Measurements from ENCODE around the gene RARRES2.
A peak's percentile ranks its signal among the peaks of the same experiment; 100 is the strongest.
"Not testable (repeated sequence)": the region's sequence is repeated elsewhere in the genome, so short reads cannot be mapped to it uniquely, and the experiment has no call there.

The RARRES2 gene

DNA sequence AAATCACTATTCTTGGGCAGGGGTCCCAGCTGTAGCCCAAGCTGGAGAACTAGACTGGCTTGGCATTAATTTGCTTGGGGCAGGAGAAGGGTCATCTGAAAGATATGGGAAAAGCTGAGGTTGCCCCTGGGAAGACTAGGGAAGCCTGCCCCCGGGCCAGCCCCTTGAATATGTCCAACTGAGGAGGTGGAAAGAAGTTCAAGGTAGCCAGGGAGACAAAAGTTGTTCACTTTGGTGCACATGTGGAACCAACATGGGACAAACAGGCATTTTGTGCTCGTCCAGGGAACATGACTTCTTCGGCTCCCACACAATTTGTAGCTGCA is 19.7 kb downstream of the RARRES2 start:
- Histone ChIP-seq H3K4me3 (ENCODE audit: low read depth in 1 of 2, low read length in 2 of 2) (peak overlapping the region in 1 of 2 experiments; percentile 94; a peak in 3 of 4 replicates), H3K27me3 (ENCODE audit: insufficient read depth, low read length, poor library complexity) (no peaks in the 10 kb centered on the region), H4K20me1 (ENCODE audit: insufficient read depth, low read length) (peaks cover 15% of the 10 kb centered on the region), H3K27ac (ENCODE audit: low read length) (peak overlapping the region; percentile 99), H2AFZ (ENCODE audit: low read depth, low read length) (0 out of 2 replicates have a peak overlapping the region, but pooled peaks have one; percentile 96), H3K79me2 (ENCODE audit: insufficient read depth, low read length) (peaks cover 52% of the 10 kb centered on the region), H3K4me2 (ENCODE audit: insufficient read depth, low read length) (peak overlapping the region; percentile 84), H3K36me3 (ENCODE audit: insufficient read depth, low read length) (peaks cover 30% of the 10 kb centered on the region), H3K9me3 (ENCODE audit: insufficient read depth, low read length, severe bottlenecking) (no peaks in the 10 kb centered on the region), H3K4me1 (ENCODE audit: insufficient read depth, low read length) (peaks cover 38% of the 10 kb centered on the region), H3K9ac (ENCODE audit: low read depth, low read length) (peak overlapping the region; percentile 98)
- DNase-seq (no peak), ATAC-seq (ENCODE audit: insufficient read depth, low read depth) (no peak)
- no peak for TF ChIP-seq CTCF (IDR thresholded peaks at IDR 0.05; ENCODE audit: borderline replicate concordance, extremely low read depth, low read length, poor library complexity, severe bottlenecking)
- TF ChIP-seq EZH2 (IDR thresholded peaks at IDR 0.05; ENCODE audit: borderline replicate concordance, low read depth, low read length, severe bottlenecking): no peak

DNA sequence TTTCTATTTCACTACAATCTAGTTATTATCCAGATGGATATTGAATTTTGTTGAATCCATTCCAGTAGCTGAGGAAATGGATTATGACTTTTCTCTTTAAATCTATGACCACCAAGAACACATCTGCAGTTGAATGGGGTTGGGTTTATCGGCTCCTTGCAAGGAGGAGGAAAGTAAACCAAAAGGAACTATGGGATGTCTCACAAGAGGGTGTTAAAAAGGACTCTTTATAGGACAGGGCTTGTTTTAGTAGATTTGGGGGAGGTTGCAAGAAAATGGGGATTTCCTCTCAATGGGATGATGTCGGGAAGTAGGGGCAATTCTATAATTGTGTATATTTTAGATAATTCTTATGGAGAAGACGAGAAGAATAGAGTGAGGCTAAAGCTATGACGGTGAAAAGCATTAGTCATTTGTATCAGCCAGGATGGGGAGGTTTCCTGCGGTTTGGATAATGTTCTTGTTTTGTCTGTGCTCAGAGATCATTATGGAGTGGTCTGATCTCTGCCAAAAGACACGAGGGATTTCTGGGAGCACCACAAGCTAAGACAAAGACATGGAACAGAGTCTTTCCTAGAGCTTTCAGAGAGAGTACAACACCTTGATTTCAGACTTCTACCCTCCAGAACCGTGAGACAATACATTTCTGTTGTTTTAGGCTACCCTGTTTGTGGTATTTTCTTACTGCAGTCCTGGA is 23.5 kb downstream of the RARRES2 start:
- H2AFZ ChIP-seq (ENCODE audit: low read depth, low read length): no peak overlapping the region
- peaks cover 2% of the 10 kb centered on the region for H3K36me3 ChIP-seq (ENCODE audit: insufficient read depth, low read length)
- TF ChIP-seq CTCF (IDR thresholded peaks at IDR 0.05; ENCODE audit: borderline replicate concordance, extremely low read depth, low read length, poor library complexity, severe bottlenecking) (no peak), EZH2 (IDR thresholded peaks at IDR 0.05; ENCODE audit: borderline replicate concordance, low read depth, low read length, severe bottlenecking) (no peak)
- ATAC-seq (ENCODE audit: insufficient read depth, low read depth) (no peak), DNase-seq (no peak)
- H3K27me3 ChIP-seq (ENCODE audit: insufficient read depth, low read length, poor library complexity): no peaks in the 10 kb centered on the region
- H3K4me2 ChIP-seq (ENCODE audit: insufficient read depth, low read length): no peak overlapping the region
- no peak overlapping the region for H3K27ac ChIP-seq (ENCODE audit: low read length)
- H3K79me2 ChIP-seq (ENCODE audit: insufficient read depth, low read length): peaks cover 13% of the 10 kb centered on the region
- peaks cover 10% of the 10 kb centered on the region for H3K4me1 ChIP-seq (ENCODE audit: insufficient read depth, low read length)
- H3K9ac ChIP-seq (ENCODE audit: low read depth, low read length): no peak overlapping the region
- no peaks in the 10 kb centered on the region for H3K9me3 ChIP-seq (ENCODE audit: insufficient read depth, low read length, severe bottlenecking)
- no peak overlapping the region for H3K4me3 ChIP-seq (ENCODE audit: low read depth in 1 of 2, low read length in 2 of 2)
- H4K20me1 ChIP-seq (ENCODE audit: insufficient read depth, low read length): no peaks in the 10 kb centered on the region

- ATAC-seq (ENCODE audit: insufficient read depth, low read depth): not testable (repeated sequence)
These were observed 24.4 kb downstream of the RARRES2 start for GRCh38 chr7:150316987-150317386.

GRCh38 chr7:150314639-150315239 is 26.7 kb downstream of the RARRES2 start:
- H3K4me3 ChIP-seq (ENCODE audit: low read depth in 1 of 2, low read length in 2 of 2): no peak overlapping the region
- no peak overlapping the region for H3K9ac ChIP-seq (ENCODE audit: low read depth, low read length)
- no peaks in the 10 kb centered on the region for H3K4me1 ChIP-seq (ENCODE audit: insufficient read depth, low read length)
- H3K36me3 ChIP-seq (ENCODE audit: insufficient read depth, low read length): no peaks in the 10 kb centered on the region
- TF ChIP-seq EZH2 (IDR thresholded peaks at IDR 0.05; ENCODE audit: borderline replicate concordance, low read depth, low read length, severe bottlenecking) (no peak), CTCF (IDR thresholded peaks at IDR 0.05; ENCODE audit: borderline replicate concordance, extremely low read depth, low read length, poor library complexity, severe bottlenecking) (no peak)
- no peak overlapping the region for H2AFZ ChIP-seq (ENCODE audit: low read depth, low read length)
- H3K27ac ChIP-seq (ENCODE audit: low read length): no peak overlapping the region
- ATAC-seq (ENCODE audit: insufficient read depth, low read depth) (no peak), DNase-seq (no peak)
- no peak overlapping the region for H3K4me2 ChIP-seq (ENCODE audit: insufficient read depth, low read length)
- no peaks in the 10 kb centered on the region for H3K79me2 ChIP-seq (ENCODE audit: insufficient read depth, low read length)
- H3K9me3 ChIP-seq (ENCODE audit: insufficient read depth, low read length, severe bottlenecking): no peaks in the 10 kb centered on the region
- no peaks in the 10 kb centered on the region for H4K20me1 ChIP-seq (ENCODE audit: insufficient read depth, low read length)
- no peaks in the 10 kb centered on the region for H3K27me3 ChIP-seq (ENCODE audit: insufficient read depth, low read length, poor library complexity)

More at GRCh38 chr7:150316987-150317386, 24.4 kb downstream of the RARRES2 start:
- not testable (repeated sequence) for H3K4me3 ChIP-seq (ENCODE audit: low read depth in 1 of 2, low read length in 2 of 2); H3K9ac ChIP-seq (ENCODE audit: low read depth, low read length); H2AFZ ChIP-seq (ENCODE audit: low read depth, low read length); H4K20me1 ChIP-seq (ENCODE audit: insufficient read depth, low read length); DNase-seq; H3K9me3 ChIP-seq (ENCODE audit: insufficient read depth, low read length, severe bottlenecking); H3K4me1 ChIP-seq (ENCODE audit: insufficient read depth, low read length); H3K36me3 ChIP-seq (ENCODE audit: insufficient read depth, low read length); H3K27me3 ChIP-seq (ENCODE audit: insufficient read depth, low read length, poor library complexity); H3K27ac ChIP-seq (ENCODE audit: low read length); H3K4me2 ChIP-seq (ENCODE audit: insufficient read depth, low read length); H3K79me2 ChIP-seq (ENCODE audit: insufficient read depth, low read length)

All from DND-41 (cell line).